ENCODE data around the gene BTBD9.

GRCh38 chr6:38483526-38483925, 156.2 kb downstream of the BTBD9 start:
- TF ChIP-seq, protein P1, sequence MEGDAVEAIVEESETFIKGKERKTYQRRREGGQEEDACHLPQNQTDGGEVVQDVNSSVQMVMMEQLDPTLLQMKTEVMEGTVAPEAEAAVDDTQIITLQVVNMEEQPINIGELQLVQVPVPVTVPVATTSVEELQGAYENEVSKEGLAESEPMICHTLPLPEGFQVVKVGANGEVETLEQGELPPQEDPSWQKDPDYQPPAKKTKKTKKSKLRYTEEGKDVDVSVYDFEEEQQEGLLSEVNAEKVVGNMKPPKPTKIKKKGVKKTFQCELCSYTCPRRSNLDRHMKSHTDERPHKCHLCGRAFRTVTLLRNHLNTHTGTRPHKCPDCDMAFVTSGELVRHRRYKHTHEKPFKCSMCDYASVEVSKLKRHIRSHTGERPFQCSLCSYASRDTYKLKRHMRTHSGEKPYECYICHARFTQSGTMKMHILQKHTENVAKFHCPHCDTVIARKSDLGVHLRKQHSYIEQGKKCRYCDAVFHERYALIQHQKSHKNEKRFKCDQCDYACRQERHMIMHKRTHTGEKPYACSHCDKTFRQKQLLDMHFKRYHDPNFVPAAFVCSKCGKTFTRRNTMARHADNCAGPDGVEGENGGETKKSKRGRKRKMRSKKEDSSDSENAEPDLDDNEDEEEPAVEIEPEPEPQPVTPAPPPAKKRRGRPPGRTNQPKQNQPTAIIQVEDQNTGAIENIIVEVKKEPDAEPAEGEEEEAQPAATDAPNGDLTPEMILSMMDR (IDR thresholded peaks at IDR 0.05; ENCODE audit: borderline replicate concordance, extremely low read depth, low read length, poor library complexity, severe bottlenecking), result no peak
- no peak for TF ChIP-seq EZH2 (IDR thresholded peaks at IDR 0.05; ENCODE audit: borderline replicate concordance, low read depth, low read length, severe bottlenecking)

Measured in DND-41 (cell line).